Amygdala (tissue), 56 donors: ENCODE measurements around the gene HELZ.
"Not testable (repeated sequence)": the region's sequence is repeated elsewhere in the genome, so short reads cannot be mapped to it uniquely, and the experiment has no call there.

Experiments used
- DNase-seq, 56 donors: peaks; one replicate each; lab custom pipeline; 2025; lab: John Stamatoyannopoulos, UW

Gene HELZ

DNA sequence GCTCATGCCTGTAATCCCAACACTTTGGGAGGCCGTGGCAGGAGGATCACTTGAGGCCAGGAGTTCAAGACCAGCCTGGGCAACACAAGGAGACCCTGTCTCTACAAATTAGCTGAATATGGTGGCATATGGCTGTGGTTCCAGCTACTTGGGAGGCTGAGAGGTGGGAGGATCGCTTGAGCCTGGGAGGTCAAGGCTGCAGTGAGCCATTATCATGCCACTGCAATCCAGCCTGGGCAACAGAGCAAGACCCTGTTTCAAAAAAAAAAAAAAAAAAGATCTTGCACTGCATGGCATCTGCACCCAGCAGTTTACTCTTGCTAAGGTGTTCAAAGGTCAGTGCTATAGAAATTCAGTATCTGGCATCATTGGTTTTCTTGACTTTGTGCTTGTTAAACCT is 26.2 kb upstream of the HELZ start:
- DNase-seq, result not testable (repeated sequence)

DNA sequence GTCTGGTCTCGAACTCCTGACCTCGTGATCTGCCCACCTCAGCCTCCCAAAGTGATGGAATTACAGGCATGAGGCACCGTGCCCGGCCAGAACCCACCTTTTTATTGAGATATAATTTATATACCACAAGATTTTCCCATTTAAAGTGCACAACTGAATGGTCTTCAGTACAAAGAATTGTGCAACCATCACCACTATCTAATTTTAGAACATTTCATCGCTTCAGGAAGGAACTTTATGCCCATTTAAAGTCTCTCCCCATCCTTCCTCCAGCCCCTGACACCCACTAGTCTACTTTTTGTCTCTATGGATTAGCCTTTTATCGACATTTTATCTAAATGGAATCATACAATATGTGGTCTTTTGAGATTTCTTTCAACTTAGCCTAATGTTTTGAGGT is 25.4 kb upstream of the HELZ start:
- DNase-seq, result no peak

DNA sequence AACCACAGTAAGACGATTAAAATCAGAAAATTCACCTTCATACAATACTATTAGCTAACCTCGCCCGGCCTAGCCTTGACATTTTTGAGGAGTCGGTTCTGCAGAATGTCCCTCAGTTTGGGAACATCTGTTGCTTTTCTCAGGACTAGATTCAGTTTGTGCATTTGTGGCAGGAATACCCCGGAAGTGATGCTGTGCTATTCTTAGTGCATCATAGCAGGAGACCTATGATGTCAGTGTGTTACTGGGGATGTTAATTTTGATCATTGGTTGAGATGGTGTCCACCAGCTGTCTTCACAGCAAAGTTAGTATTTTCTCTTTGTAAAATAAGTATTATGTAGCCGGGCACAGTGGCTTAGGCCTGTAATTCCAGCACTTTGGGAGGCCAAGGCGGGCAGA is 21.5 kb upstream of the HELZ start:
- DNase-seq, result no peak

DNA sequence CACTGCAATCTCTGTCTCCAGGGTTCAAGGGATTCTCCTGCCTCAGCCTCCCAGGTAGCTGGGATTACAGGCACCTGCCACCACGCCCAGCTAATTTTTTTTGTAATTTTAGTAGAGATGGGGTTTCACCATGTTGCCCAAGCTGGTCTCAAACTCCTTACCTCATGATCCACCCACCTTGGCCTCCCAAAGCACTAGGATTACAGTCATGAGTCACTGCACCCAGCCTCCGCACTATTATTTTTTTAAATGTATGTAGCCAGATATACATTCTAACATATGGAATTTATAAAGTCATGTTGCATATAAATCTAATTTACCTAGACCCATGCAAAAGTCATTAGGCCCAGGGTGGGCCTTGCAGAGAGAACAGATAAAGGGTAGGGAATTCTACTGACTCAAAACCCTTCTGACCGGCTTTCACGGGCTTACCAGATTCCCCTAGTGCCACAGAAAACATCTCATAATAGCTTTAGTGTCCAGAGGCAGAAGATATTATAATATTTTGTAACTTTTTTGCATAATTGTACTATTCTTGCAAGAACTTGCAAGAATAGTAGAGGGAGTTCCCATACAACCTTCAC is 20.5 kb upstream of the HELZ start:
- DNase-seq, result no peak

GRCh38 chr17:67262435-67263117 is 17.6 kb upstream of the HELZ start:
- DNase-seq, result no peak

DNA sequence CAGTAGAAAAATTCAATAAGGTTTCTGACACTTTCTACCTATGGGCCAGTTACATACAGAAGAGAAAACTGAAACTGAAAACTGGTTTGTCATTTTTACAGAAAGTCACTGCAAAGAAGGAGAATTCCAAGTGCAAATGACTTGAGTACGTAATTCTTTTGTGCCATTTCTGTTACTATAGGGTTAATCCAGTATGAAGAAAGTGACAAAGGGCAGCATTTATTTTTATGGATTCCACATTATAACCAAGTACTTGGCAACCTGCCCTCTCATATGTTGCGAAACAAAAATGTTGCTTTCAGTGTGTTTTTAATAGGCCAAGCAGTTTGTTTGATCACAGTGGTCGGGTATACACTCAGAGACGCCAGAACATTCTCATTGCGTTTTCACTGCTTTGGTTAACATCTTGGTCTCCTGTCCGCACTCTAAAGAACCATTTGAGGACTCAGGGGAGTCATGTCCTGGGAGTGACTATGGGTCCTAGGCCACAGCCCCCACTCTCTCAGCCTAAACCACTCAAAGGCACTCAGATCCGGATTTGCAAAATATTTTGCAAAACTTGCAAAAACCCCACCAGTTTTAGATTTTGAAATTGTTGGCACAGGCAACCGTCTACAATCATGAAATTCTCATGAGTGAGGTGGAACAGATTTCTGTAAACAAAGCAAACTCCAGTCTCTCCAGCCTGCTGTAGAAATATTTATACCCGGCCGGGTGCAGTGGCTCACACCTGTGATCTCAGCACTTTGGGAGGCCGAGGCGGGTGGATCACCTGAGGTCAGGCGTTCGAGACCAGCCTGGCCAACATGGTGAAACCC is 15.4 kb upstream of the HELZ start:
- DNase-seq, result no peak

GRCh38 chr17:67258821-67259468 is 13.9 kb upstream of the HELZ start:
- peak in 1 of 56 donors; percentile 15 for DNase-seq

- DNase-seq, result no peak
Measured at GRCh38 chr17:67256075-67256732, 11.2 kb upstream of the HELZ start.

GRCh38 chr17:67253384-67253783 is 8.4 kb upstream of the HELZ start:
- no peak for DNase-seq

DNA sequence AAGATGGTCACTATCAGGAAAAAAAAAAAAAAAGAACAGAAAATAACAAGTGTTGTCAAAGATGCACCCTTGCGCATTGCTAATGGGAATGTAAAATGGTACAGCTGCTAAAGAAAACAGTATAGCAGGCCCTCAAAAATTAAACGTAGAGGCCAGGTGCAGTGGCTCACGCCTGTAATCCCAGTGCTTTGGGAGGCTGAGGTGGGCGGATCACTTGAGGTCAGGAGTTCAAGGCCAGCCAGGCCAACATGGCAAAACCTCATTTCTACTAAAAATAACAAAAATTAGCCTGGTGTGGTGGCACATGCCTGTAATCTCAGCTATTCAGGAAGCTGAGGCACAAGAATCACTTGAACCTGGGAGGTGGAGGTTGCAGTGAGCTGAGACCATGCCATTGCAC is 6.6 kb upstream of the HELZ start:
- DNase-seq, result not testable (repeated sequence)

GRCh38 chr17:67248291-67248690 is 3.3 kb upstream of the HELZ start:
- DNase-seq, result no peak

GRCh38 chr17:67247416-67247900 is 2.5 kb upstream of the HELZ start:
- no peak for DNase-seq

- DNase-seq, result peak in 1 of 56 donors; percentile 4
Measured at GRCh38 chr17:67246653-67247415, 1.8 kb upstream of the HELZ start.

DNA sequence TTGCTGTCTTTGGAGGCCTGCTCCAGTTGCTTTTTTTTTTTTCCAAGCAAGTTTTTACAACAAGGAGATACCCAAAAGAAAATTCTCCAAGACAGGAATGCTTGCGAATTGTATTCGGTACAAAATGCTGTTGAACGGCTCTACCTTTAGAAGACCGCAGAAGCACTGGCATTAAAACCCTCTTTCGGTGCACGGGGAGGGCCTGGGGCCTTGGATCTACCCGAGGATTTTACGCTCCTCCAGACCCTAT is 1.3 kb upstream of the HELZ start:
- DNase-seq, result no peak

DNA sequence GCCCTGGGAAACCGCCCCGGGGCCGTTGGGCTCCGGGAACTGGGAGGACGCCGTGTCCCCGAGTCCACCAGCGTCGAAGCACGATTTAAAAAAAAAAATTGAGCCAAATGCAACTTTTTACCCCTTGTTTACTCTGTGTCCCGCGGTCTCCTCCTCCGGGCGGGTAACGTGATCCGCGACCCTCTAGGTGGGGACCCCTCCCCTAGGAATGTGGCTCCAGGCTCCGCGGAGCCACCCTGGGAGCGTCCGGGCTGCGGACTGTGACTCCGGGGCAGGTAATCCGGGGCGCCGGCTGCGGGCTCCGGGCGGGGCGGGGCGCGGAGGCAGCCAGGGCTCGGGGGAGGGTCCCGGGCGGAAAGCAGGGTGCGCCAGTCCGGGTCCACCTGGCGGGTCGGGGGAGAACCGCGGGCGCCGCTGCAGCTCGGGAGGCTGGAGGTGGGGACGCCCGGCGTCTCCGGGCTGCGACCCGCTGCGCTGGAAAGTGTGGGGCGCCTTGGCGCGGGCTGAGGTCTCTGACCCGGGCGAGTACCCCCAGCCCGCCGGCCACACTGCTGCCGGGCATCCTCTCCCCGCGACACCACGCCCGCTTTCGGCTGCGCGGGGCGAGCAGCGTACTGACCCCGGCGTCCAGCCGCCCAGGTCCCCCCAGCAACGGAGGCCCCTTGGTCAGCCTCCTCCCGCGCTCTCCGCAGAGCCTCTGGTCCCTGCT is 852 bp upstream of the HELZ start:
- peak in 5 of 56 donors; percentile 11 to 29 (median 19) for DNase-seq

- peak in 8 of 56 donors; percentile 29 to 72 (median 40) for DNase-seq
Measured at GRCh38 chr17:67244431-67245072, 444 bp downstream of the HELZ start.

DNA sequence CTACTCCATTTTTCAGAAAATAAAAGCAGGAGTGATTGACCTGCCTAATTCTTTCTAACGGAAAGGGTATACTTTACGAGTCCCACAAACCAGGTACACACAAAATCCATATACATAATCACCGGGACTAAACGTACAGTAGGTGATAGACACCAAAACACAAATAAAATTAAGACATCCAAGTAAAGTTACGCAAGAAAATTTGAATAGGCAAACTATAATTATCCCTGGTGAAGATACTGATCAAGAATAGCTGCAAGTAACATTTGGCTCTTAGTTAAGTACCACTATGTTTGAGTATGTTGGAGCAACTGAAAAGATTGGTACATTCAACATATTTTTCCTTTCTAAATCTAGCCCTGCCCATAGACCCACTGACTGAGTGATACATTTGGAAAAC is 1.7 kb downstream of the HELZ start:
- DNase-seq, result no peak

- no peak for DNase-seq
Measured at GRCh38 chr17:67241719-67242341, 3.2 kb downstream of the HELZ start.
